ENCODE measurements around the gene EXOC3L1. TPM values are rescaled to one million over a fixed set of nuclear protein-coding genes. Genes with fewer than 3 reads are reported as not detected.

Gene EXOC3L1
- total and polyA plus RNA-seq, 2 of the 13 experiments (the other 11 are each of a cell fraction or from before 2014, with no cell fraction given), result 0.12 TPM; not detected in 1

DNA sequence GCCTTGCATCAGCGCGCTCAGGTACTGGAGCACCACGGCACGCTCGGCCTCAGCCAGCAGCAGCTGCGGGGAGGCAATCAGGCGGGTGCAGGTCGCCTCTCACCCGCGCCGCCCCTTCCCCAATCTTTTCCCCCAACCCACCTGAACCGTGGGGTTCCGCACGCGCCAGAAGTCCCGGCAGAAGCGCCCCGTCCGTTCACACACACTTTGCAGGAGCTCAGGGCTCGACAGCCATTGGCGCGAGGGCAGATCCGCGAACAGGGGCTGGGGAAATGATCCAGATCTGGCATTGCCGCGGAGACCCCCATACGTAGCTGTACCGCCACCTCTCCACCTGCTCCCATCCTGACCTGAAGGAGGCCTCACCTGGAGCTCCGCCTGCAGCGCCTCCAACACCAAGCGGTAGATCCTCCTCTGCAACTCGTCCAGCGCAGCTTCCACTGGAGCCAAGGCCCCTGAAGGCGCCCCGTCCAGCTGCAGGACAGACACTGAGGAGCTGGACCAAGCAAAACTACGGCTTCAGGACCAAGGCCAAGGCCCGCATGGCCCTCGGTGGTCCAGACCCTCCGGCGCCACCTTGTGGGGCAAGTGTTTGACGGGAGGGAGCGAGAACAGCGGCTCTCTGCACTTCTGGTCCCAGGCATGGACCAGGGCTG lies 4.8 kb downstream of the EXOC3L1 start (continued):
- TF ChIP-seq, protein P1, sequence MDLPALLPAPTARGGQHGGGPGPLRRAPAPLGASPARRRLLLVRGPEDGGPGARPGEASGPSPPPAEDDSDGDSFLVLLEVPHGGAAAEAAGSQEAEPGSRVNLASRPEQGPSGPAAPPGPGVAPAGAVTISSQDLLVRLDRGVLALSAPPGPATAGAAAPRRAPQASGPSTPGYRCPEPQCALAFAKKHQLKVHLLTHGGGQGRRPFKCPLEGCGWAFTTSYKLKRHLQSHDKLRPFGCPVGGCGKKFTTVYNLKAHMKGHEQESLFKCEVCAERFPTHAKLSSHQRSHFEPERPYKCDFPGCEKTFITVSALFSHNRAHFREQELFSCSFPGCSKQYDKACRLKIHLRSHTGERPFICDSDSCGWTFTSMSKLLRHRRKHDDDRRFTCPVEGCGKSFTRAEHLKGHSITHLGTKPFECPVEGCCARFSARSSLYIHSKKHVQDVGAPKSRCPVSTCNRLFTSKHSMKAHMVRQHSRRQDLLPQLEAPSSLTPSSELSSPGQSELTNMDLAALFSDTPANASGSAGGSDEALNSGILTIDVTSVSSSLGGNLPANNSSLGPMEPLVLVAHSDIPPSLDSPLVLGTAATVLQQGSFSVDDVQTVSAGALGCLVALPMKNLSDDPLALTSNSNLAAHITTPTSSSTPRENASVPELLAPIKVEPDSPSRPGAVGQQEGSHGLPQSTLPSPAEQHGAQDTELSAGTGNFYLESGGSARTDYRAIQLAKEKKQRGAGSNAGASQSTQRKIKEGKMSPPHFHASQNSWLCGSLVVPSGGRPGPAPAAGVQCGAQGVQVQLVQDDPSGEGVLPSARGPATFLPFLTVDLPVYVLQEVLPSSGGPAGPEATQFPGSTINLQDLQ (CRISPR knock-in tag; IDR thresholded peaks at IDR 0.05), result no peak; the same call in 1 of the 2 replicates
- TF ChIP-seq MXI1 (IDR thresholded peaks at IDR 0.05; ENCODE audit: borderline replicate concordance, low read depth, low read length), result peak; percentile 99
- TF ChIP-seq, protein P2, sequence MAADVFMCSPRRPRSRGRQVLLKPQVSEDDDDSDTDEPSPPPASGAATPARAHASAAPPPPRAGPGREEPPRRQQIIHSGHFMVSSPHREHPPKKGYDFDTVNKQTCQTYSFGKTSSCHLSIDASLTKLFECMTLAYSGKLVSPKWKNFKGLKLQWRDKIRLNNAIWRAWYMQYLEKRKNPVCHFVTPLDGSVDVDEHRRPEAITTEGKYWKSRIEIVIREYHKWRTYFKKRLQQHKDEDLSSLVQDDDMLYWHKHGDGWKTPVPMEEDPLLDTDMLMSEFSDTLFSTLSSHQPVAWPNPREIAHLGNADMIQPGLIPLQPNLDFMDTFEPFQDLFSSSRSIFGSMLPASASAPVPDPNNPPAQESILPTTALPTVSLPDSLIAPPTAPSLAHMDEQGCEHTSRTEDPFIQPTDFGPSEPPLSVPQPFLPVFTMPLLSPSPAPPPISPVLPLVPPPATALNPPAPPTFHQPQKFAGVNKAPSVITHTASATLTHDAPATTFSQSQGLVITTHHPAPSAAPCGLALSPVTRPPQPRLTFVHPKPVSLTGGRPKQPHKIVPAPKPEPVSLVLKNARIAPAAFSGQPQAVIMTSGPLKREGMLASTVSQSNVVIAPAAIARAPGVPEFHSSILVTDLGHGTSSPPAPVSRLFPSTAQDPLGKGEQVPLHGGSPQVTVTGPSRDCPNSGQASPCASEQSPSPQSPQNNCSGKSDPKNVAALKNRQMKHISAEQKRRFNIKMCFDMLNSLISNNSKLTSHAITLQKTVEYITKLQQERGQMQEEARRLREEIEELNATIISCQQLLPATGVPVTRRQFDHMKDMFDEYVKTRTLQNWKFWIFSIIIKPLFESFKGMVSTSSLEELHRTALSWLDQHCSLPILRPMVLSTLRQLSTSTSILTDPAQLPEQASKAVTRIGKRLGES (CRISPR knock-in tag; IDR thresholded peaks at IDR 0.05; ENCODE audit: borderline replicate concordance), result peak; percentile 46; the same call in 1 of the 2 replicates
- TF ChIP-seq, protein P3, sequence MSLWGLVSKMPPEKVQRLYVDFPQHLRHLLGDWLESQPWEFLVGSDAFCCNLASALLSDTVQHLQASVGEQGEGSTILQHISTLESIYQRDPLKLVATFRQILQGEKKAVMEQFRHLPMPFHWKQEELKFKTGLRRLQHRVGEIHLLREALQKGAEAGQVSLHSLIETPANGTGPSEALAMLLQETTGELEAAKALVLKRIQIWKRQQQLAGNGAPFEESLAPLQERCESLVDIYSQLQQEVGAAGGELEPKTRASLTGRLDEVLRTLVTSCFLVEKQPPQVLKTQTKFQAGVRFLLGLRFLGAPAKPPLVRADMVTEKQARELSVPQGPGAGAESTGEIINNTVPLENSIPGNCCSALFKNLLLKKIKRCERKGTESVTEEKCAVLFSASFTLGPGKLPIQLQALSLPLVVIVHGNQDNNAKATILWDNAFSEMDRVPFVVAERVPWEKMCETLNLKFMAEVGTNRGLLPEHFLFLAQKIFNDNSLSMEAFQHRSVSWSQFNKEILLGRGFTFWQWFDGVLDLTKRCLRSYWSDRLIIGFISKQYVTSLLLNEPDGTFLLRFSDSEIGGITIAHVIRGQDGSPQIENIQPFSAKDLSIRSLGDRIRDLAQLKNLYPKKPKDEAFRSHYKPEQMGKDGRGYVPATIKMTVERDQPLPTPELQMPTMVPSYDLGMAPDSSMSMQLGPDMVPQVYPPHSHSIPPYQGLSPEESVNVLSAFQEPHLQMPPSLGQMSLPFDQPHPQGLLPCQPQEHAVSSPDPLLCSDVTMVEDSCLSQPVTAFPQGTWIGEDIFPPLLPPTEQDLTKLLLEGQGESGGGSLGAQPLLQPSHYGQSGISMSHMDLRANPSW (CRISPR knock-in tag; IDR thresholded peaks at IDR 0.05; ENCODE audit: borderline replicate concordance), result no peak
- peak; percentile 71 for TF ChIP-seq PTBP1 (IDR thresholded peaks at IDR 0.05; ENCODE audit: low read depth, low read length, poor library complexity, severe bottlenecking)
- TF ChIP-seq, protein P4, sequence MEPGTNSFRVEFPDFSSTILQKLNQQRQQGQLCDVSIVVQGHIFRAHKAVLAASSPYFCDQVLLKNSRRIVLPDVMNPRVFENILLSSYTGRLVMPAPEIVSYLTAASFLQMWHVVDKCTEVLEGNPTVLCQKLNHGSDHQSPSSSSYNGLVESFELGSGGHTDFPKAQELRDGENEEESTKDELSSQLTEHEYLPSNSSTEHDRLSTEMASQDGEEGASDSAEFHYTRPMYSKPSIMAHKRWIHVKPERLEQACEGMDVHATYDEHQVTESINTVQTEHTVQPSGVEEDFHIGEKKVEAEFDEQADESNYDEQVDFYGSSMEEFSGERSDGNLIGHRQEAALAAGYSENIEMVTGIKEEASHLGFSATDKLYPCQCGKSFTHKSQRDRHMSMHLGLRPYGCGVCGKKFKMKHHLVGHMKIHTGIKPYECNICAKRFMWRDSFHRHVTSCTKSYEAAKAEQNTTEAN (CRISPR knock-in tag; conservative IDR thresholded peaks at IDR 0.05), result peak; percentile 55; the same call in 1 of the 2 replicates
- TF ChIP-seq ZNF143 (CRISPR knock-in tag; IDR thresholded peaks at IDR 0.05), result no peak; the same call in none of the 2 replicates
- peak; percentile 89 for TF ChIP-seq ZBTB20 (CRISPR knock-in tag; IDR thresholded peaks at IDR 0.05; ENCODE audit: borderline replicate concordance, low read depth)
- TF ChIP-seq RBM22 (optimal IDR thresholded peaks at IDR 0.05; ENCODE audit: low read length), result no peak
- TF ChIP-seq ZNF75D (CRISPR knock-in tag; IDR thresholded peaks at IDR 0.05; ENCODE audit: borderline replicate concordance), result peak; percentile 83; the same call in 1 of the 2 replicates
- TF ChIP-seq, protein P5, sequence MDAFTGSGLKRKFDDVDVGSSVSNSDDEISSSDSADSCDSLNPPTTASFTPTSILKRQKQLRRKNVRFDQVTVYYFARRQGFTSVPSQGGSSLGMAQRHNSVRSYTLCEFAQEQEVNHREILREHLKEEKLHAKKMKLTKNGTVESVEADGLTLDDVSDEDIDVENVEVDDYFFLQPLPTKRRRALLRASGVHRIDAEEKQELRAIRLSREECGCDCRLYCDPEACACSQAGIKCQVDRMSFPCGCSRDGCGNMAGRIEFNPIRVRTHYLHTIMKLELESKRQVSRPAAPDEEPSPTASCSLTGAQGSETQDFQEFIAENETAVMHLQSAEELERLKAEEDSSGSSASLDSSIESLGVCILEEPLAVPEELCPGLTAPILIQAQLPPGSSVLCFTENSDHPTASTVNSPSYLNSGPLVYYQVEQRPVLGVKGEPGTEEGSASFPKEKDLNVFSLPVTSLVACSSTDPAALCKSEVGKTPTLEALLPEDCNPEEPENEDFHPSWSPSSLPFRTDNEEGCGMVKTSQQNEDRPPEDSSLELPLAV (CRISPR knock-in tag; conservative IDR thresholded peaks at IDR 0.05; ENCODE audit: low read depth), result no peak
- TF ChIP-seq, protein P6, sequence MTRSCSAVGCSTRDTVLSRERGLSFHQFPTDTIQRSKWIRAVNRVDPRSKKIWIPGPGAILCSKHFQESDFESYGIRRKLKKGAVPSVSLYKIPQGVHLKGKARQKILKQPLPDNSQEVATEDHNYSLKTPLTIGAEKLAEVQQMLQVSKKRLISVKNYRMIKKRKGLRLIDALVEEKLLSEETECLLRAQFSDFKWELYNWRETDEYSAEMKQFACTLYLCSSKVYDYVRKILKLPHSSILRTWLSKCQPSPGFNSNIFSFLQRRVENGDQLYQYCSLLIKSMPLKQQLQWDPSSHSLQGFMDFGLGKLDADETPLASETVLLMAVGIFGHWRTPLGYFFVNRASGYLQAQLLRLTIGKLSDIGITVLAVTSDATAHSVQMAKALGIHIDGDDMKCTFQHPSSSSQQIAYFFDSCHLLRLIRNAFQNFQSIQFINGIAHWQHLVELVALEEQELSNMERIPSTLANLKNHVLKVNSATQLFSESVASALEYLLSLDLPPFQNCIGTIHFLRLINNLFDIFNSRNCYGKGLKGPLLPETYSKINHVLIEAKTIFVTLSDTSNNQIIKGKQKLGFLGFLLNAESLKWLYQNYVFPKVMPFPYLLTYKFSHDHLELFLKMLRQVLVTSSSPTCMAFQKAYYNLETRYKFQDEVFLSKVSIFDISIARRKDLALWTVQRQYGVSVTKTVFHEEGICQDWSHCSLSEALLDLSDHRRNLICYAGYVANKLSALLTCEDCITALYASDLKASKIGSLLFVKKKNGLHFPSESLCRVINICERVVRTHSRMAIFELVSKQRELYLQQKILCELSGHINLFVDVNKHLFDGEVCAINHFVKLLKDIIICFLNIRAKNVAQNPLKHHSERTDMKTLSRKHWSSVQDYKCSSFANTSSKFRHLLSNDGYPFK (CRISPR knock-in tag; IDR thresholded peaks at IDR 0.05; ENCODE audit: borderline replicate concordance), result peak; percentile 80

Data from HepG2 (cell line).